GM08714 (cell line): ENCODE measurements around the gene FBLN1.
"Not testable (repeated sequence)": the region's sequence is repeated elsewhere in the genome, so short reads cannot be mapped to it uniquely, and the experiment has no call there.

ENCODE experiments used
- H3K4me3 ChIP-seq: fragments of 200-500 bp; sonication (Bioruptor generic); 2 replicates; pipeline ENCODE4 v1.5.1; 2014; ENCODE audit warnings: mild to moderate bottlenecking, low read length, inconsistent platforms
- ZNF274 ChIP-seq: IDR thresholded peaks from 2 replicates; pipeline ENCODE4 v1.6.1; 2012; ENCODE audit warnings: mild to moderate bottlenecking, low read depth, low read length

Gene FBLN1

DNA sequence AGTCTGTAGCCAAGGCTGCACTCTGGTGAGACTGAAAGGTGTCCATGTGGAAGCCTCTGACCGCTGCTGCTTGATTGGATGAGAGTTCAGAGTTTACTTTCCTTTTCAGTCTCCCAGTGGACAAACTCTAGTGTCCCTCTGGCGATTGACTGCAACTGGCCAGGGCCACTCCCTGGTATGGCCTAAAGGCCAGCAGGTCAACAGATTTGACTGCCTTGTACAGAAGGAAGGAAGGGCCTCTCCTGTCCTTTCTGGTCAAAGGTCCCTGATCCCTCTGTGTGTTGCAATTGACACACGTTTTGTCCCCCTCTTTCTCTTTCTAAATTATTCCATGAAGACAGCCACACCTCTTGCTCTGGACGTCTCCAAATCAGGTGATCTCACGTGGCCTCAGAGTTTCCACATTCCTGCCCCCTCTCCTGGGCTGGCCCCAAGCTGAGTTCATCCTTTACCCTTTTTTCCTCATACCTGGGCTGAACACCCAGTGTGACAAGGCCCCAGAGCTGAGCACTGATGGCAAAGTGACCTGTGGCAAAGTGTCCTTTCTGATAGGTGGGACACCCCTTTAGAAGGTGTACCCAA is 18.7 kb upstream of the FBLN1 start:
- TF ChIP-seq ZNF274, result no peak
- H3K4me3 ChIP-seq, result no peak overlapping the region

GRCh38 chr22:45484742-45485141 is 17.9 kb upstream of the FBLN1 start:
- H3K4me3 ChIP-seq, result no peak overlapping the region
- TF ChIP-seq ZNF274, result no peak

DNA sequence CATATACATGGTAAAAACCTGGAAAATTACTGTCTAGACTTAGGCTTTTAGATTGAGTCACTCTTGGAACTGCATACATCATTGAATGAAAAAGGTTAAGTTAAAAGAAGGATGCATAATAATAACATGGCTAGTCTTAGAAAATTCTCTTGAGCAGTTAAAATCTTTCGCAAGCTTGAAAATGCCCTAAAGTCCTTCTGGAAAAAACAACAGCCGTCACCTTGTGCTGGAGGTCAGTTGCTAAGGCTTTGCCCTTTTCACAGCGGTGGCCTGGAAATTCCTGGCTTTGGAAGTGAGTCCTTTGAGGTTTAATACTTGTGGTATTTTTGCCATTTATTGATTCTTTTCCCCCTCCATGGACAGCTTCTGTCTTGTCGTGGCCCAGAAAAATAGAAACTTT is 17.4 kb upstream of the FBLN1 start:
- no peak overlapping the region for H3K4me3 ChIP-seq
- TF ChIP-seq ZNF274, result no peak

DNA sequence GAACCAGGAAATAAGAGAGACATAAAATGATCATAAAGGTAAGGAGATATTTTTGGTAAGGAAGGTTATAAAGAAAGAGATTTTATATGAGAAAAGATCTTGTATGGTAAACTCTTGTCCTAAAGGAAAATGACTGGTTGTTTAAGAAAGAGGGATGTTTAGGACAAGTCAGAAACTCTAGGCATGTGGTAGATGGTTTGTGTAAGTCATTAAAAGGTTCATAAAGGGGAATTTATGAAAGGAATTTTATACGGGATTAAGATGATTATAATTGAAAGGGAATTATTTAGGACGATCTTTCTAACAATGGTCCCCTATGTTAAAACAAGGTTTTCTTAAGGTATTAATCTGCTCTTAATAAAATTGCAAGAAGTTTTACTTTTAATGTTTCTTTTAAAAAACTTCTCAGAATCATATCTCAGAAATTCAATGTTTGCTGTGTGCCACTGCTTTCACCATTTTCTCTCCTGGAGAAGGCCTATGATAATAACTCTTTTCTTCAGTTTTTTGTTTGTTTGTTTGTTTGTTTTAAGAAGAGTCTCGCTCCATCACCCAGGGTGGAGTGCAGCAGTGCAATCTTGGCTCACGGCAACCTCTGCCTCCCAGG is 13.8 kb upstream of the FBLN1 start:
- TF ChIP-seq ZNF274, result no peak
- H3K4me3 ChIP-seq, result no peak overlapping the region

DNA sequence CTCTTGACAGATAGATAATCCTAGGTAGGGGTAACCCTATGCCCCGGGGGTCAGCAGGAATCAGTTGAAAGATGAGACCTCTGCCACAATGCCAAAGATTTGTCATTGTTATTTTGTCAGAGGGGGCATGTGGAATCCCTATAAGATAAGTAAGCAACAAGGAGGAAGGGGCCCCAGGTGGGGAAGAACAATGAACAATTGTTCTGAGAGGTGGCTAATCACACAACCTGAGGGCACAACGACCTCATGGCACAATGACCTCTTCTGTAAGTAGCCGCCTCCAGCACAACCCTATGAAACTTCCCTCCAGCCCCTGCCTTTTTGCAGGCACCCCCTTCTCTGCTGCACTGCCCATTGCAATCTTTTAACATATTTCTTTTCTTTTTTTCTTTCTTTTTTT is 11.8 kb upstream of the FBLN1 start:
- TF ChIP-seq ZNF274, result no peak
- no peak overlapping the region for H3K4me3 ChIP-seq

GRCh38 chr22:45491841-45492240 is 10.8 kb upstream of the FBLN1 start:
- TF ChIP-seq ZNF274, result no peak
- H3K4me3 ChIP-seq, result no peak overlapping the region

- no peak for TF ChIP-seq ZNF274
- H3K4me3 ChIP-seq, result no peak overlapping the region
Measured at GRCh38 chr22:45493286-45493771, 9.4 kb upstream of the FBLN1 start.

- not testable (repeated sequence) for H3K4me3 ChIP-seq
Measured at GRCh38 chr22:45494306-45494705, 8.4 kb upstream of the FBLN1 start.

DNA sequence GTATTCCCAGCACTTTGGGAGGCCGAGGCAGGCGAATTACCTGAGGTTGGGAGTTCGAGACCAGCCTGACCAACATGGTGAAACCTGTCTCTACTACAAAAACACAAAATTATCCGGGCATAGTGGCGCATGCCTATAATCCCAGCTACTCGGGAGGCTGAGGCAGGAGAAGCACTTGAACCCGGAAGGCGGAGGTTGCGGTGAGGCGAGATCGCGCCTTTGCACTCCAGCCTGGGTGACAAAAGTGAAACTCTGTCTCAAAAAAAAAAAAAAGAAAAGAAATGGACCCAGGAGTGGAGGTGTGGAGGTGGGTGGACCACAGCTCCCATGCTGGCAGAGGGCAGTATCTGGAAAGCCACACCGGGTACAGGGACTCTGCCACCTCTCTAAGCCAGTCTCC is 7.1 kb upstream of the FBLN1 start:
- not testable (repeated sequence) for H3K4me3 ChIP-seq

DNA sequence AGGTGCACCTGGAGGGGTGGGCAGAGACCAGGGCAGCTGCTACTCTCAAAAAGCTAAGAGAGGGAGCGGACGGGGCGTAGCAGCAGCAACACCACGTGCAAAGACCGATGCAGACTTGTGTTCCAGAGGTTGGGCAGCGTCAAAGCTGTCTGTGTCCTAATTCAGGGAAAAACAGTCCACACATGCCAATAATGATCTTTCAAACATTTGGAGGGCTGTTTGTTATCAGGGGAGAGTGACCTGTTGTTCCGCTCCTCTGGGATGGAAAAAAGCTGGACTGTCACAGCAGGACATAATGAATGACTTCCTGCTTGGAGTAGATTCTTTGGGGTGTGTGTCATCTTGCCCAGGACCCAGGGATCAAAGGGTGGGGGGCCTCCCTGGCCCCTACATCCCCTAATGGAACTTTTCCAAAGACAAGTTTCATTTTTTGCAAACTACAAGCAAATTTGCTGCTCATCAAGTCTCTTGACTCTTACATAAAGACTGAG is 6.2 kb upstream of the FBLN1 start:
- H3K4me3 ChIP-seq, result no peak overlapping the region

GRCh38 chr22:45497351-45498145 is 5.1 kb upstream of the FBLN1 start:
- no peak for TF ChIP-seq ZNF274
- H3K4me3 ChIP-seq, result no peak overlapping the region

More for the DNA sequence above, 6.2 kb upstream of the FBLN1 start:
- no peak for TF ChIP-seq ZNF274

DNA sequence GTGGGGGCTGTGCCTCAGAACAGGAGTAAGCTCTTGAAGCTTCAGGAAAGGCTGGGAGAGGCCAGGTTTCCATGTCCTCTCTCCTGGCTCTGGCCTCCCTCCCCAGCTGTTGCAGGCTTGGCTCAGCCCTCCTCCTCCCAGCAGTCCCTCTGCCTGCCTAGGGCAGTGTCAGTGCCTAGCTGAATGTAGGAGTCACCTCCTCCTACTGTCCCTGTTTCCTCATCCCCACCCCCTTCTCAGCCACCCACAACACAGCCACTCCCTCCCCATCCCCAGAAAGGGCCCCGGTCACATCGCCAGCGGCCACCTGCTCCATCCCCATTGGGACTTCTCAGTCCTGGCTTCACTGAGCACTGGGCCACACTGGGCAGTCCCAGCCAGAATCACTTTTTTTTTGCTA is 2.9 kb upstream of the FBLN1 start:
- TF ChIP-seq ZNF274, result no peak
- no peak overlapping the region for H3K4me3 ChIP-seq

DNA sequence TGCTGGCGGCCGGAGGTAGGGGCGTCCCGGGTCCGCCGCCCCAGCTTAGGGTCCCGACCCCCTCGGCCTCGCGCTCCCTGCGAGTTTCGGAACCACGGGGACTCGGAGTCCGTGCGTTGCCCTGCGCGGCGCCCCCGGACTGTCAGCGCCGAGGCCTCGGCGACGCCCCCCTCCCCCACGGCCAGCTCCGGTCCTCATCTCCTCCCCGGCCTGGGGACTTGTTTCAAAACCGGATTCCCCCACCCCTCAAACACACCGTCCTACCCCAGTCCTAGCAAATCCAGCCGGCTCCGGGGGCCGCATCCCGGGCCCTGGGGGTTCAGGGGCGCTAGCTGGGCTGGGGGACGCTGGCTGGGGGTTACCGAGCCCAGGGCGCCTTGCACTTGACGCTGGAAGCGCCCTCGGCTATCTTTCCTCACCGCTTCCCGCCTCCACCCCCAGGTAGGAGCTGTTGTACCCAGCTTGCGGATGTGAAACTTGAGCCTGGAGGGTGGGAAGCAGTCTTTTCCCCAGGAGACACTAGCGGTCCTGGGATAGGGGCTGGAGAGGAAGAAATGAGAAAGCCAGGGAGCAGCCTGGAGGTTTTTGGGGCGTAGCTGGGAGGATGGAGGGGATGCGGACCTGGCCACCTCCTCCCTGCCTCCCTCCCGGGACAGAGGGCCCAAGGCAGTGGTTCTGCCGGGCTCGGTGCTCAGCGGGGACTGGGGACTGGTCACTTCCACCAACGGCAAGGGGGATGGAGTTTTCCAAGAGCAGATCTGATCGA is 550 bp downstream of the FBLN1 start:
- TF ChIP-seq ZNF274, result no peak
- no peak overlapping the region for H3K4me3 ChIP-seq

DNA sequence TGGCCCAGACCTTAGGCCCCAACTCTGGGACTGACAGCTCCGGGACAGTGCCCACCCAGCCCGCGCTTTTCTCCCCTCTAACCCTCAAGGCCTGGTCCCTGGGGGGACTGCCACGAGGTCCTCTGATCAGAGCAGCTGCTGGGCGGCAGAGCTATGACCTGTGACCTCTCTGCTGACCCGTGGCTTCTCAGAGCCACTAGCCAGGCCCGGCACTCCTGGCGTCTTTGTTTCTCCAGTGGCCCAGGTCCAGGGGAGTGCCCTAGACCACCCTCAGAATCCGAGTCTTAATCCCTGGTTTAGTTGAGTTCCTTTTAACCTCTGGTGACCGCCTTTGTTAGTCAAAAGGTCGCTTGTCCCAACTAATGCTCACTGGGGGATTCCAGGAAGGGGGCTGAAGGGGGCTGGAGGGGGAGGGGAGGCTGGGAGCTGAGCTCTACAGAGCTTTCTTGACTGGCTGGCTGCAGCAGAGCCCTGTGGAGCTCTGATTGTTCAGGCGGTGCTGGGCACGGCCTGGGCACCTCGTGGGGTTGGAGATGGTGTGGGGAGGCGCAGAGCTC is 1.2 kb downstream of the FBLN1 start:
- TF ChIP-seq ZNF274, result no peak
- H3K4me3 ChIP-seq, result no peak overlapping the region
